SK-MEL-5 (cell line): Measurements from ENCODE around the gene YES1. TPM values are rescaled to one million over a fixed set of nuclear protein-coding genes. Genes with fewer than 3 reads are reported as not detected.
A peak's percentile ranks its signal among the peaks of the same experiment; 100 is the strongest.
"Not testable (repeated sequence)": the region's sequence is repeated elsewhere in the genome, so short reads cannot be mapped to it uniquely, and the experiment has no call there.

Experiments
- DNase-seq: peaks from one replicate; pipeline ENCODE4 v3.0.0-alpha.2; 2016; ENCODE audit warnings: low read depth, low spot score
- in situ Hi-C: cut with HindIII; loops from 2 replicates; pipeline ENCODE4 v1.10.0; 2016; ENCODE audit warnings: low sequenced_read_pairs, high pct_unique_total_duplicates, low pct_unique_long_range_greater_than_20kb
- total RNA-seq: library from RNA; depleted of rRNA; stranded (reverse); fragments of >200 nt; shearing (Covaris generic); gene quantifications from 2 replicates; pipeline ENCODE4 v1.2.3, GENCODE V29; 2014

Gene YES1
- total RNA-seq, 1 experiment from 2014 or later = 54.1 TPM

DNA sequence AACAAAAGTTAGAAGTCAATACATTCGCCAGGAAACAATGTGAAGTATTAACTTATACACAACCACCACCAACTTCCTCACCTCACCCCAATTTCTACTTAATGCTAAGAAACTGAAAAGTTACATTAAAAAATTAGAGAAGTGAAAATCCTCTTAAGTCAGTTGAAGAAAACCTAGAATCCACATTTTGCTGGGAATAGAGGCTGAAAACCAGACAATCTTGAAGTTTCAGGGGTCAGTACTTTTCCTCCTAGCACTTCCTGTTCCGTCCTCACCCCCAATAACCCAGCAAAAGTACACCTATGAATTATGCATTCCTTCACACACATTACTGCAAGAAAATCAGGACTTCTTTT lies 6.3 kb downstream of the YES1 start:
- in situ Hi-C loops = no loop called here

DNA sequence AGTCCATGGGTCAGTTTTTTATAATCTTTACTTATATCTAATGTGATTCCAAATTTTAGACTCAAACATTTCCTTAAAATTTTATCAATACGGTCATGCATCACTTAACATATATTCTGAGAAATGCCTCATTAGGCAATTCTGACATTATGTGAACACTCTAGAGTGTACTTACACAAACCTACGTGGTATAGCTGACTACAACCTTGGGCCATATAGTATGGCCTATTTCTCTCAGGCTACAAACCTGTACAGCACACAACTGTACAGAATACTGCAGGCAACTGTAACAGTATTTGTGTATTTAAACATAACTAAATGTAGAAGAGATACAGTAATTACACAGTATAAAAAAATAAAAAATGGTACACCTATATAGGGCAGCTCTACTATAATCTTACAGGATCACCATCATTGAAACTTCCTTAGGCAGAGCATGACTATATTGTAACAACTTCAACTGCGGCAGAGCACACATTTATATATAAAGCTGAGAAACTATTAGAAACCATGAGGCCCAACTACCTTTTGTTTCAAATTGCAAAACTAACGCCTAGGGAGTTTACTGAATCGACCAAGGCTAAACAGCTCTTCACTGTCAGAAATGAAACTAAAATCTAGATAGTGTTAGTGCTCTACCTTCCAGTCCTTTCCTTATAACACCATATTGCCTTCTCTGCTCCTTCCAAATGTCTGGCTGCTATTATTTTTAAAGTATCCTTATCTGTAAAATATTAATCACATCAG lies 6.9 kb downstream of the YES1 start:
- no peak for DNase-seq
- in situ Hi-C loops = no loop called here

More for the DNA sequence above, 6.3 kb downstream of the YES1 start:
- no peak for DNase-seq

DNA sequence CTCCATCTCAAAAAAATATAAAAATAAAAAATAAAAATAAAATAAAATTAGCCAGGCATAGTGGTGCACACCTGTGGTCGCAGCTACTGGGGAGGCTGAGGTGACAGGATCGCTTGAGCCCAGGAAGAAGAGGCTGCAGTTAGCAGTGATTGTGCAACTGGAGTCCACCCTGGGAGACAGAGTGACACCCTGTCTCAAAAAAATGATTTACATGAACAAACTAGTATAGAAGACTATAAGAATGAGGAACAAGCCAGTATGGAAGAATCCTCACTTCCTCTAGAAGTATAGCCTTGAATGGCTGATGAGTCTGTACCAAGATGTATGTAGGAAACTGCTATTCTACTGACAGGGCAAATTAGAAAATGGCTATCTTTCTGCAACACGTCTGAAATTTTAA lies 10.9 kb downstream of the YES1 start:
- in situ Hi-C loops = no loop called here
- DNase-seq = no peak

DNA sequence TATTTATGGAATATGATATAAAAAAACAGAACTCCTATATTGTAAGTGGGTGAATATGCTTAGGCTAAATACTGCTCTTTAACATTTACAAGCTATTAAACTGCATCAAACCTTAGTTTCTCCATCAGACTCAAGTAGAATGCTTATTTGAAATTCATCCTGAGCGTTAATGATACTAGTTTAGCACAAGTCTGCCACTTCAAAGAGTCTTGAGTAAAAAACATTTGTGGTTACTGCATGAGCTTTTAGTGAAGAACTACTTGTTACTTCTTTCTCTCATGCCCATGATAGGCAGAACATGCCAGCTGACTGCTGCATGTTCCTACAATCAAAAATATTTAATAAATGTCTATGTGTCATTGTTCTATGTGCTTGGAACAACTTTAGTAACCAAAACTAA lies 12.1 kb downstream of the YES1 start:
- DNase-seq = no peak
- in situ Hi-C loops = no loop called here

DNA sequence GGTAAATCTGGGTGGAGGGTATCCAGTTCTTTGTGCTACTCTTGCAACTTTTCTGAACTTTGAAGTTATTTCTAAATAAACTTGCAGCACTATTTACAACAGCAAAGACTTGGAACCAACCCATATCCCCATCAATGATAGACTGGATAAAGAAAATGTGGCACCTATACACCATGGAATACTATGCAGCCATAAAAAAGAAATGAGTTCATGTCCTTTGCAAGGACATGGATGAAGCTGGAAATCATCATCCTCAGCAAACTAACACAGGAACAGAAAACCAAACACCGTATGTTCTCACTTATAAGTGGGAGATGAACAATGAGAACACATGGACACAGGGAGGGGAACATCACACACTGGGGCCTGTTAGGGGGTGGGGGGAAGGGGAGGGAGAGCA lies 16.7 kb downstream of the YES1 start:
- in situ Hi-C loops, DNase-seq: not testable (repeated sequence)

DNA sequence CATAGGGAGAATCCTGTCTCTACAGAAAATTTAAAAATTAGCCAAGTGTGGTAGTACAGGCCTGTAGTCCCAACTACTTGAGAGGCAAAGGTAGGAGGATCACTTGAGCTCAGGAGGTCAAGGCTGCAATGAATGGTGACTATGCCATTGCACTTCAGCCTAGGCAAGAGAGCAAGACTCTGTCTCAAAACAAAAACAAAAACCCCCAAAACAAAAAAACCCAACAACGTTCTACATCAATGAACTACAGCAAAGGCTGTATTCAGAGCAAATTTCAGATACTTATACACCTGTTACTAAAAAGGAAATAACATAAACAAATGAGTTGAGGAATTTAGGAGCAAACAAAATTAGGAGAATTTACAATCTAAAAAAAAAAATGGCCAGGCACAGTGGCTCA lies 22.6 kb downstream of the YES1 start:
- in situ Hi-C loops = no loop called here
- no peak for DNase-seq

DNA sequence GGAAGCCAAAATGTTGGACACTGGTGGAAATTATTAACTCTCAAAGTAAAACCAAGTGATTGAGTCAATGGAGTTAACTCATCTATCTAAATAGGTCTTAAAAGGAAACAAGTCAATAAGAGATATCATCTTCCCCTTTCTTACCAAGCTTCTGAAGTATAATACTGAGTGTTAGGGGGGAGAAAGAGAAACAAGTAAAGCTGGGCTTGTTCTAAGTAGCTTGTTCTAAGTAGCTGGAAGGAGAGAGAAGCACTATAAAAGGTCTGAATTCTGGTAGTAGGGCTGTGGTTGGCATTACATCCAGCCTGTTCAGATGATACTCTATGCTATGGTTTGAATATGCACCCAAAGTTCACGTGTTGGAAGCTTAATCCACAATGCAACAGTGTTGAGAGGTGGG lies 26.8 kb downstream of the YES1 start:
- in situ Hi-C loops = no loop called here
- DNase-seq = no peak

DNA sequence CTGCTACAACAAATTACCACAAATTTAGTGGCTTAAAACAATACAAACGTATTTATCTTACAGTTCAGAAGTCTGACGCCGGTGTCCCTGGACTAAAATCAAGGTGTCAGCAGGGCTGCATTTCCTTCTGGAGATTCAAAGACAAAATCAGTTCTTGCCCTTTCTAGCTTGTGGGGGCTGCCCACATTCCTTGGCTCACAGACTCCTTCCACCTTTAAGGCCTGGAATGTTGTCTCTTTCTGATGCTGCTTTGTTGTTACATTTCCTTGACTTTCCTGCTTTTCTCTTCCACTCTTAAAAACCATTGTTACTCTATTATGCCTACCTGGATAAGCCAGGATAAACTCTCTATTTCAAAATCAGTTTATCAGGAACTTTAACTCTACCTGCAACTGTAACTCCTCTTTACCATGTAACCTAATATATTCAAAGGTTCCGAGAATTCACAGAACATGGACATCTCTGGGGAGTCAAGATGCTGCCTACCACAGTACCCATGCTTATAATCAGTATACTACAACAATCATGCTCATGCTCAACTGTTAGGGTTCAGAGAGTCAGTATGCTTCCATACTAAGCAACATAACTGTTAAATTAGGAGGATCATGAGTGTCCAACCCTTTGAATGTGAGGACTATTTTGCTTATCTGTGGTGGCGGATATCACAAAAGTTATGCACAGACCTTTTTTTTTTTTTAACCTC lies 27.4 kb downstream of the YES1 start:
- in situ Hi-C loops = no loop called here
- no peak for DNase-seq

DNA sequence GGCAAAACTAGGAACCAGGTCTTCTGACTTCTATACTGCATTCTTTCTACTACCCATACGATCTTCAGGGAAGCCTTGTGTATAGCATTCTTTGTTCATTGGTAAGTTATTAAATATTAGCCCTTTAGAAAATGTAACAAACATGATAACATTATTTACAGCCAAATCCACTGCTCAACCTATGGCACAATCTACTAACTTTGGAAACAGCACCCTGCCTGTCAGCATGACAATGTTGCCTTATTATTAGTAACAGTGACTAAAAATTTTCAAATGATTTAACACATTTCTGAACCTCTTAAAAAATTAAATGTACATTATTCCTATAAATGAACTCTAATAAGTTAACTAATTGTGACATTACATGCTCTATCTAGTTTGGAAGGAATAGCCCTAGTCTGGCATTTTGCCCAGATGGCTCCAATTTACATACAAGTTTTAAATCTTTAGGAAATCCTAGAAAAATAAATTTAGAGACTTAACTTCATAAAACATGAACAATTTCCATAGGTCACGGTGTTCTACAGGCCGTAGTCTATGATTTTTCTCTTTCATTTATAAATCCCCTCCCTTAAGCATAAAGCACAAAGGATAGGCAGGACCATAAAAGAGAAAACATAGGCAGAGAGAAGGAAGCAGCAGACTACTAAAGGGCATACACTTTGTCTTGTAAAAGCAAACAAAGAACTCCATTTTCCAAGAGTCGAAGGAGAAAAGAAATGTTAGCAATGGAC lies 33.7 kb downstream of the YES1 start:
- in situ Hi-C loops = no loop called here
- DNase-seq = peak; percentile 60

DNA sequence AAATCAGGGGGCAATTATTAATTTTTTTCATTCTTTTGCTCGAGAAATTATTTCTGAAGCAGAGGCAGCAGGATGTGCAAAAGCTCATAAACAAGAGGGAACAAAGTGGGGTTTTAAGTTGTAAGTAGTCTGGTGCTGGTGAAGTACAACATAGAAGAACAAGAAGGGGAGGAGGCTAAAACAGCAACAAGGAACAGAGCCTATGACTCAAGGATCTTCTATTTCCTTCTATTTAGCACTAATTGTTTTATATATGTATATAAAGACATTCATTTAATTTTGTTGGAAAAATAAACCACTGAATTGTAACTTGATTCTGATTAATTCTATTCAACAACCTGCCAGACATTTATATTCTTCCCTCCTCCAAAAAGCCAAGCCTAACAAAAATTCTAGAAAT lies 35.0 kb downstream of the YES1 start:
- in situ Hi-C loops = no loop called here
- no peak for DNase-seq

DNA sequence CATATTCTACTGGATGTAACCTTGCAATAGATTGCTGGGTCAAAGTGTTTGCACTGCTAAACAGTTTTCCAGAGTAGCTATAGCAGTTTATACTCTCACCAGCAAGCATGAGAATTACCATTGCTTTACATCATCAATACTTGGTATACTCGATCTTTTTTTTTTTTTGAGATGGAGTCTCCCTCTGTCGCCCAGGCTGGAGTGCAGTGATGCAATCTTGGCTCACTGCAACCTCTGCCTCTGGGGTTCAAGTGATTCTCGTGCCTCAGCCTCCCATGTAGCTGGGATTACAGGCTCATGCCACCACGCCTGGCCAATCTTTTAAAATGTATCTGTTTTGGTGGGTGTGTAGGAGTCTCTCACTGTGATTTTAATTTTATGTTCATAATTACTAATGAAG lies 36.0 kb downstream of the YES1 start:
- DNase-seq, in situ Hi-C loops: not testable (repeated sequence)

DNA sequence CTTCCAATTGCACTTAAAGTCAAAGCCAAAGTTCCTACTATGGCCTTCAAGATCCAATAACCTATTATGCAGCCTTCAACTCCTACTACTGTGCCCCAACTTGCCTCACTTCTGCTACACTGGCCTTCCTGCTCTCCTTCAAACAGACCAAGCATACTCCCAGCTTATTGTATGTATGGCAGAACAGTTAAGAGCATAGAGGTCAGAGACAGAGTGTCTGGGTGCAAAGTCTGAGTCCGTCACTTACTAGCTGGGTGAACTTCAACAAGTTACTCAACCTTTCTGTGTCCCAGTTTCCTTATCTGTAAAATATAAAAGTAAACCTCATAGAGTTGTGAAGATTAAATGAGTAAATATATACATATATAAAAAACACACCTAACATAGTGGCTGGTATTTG lies 37.2 kb downstream of the YES1 start:
- no peak for DNase-seq
- in situ Hi-C loops = no loop called here

DNA sequence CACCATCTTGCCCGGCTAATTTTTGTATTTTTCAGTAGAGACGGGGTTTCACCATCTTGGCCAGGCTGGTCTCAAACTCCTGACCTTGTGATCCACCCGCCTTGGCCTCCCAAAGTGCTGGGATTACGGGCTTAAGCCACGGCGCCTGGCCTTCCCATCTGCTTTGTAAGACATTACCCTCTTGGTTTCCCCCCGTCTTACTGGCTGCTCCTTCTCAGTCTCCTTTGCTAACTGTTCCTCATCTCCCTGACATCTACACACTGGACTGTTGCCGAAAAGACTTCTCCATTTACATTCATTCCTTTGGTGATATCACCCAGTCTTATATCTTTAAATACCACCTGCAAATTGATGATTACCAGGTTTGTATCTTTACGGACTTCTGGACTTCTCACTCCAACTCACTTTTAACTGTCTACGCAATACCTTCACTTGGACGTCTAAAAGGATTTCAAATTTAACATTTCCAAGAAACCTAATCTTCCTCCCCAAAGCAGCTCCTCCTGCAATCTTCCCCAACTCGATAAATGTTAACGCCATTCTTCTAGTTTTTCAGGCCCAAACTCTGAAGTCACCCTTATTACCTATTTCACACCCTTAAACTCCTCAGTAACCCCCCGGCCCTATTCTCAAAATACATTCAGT lies 37.9 kb downstream of the YES1 start:
- DNase-seq = no peak
- in situ Hi-C loops = no loop called here

DNA sequence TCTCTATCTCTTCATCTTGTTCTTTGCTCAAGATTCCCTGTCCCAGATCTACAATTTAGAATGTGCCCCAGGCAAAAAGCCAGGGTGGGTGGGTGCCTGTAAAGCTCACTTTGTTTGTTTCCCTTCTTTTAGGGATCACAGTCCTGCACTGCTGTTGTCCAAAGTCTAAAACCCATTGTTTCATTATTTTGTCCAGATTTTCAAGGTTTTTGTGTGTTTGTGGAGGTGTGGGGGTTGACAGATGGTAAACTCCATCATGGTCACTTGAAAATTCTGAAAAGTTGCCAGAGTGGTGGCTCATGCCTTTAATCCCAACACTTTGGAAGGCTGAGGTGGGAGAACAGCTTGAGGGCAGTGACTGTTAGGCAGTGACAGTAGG lies 41.5 kb downstream of the YES1 start:
- in situ Hi-C loops = no loop called here
- DNase-seq = no peak

DNA sequence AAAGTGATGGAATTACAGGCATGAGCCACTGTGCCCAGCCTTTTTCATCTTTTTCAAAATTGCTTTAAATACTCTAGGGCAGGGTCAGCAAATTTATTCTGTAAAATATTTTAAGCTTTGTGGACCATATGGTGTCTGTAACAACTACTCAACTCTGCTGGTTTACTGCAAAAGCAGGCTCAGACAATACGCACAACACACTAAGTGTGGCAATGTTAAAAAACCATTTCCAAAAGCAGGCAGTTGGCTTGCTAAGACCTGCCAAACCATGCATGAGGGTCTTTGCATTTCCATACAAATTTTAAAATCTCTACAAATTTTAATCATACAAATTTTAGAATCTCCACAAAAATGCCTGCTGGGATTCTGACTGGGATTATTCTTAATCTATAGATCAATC lies 44.1 kb downstream of the YES1 start:
- in situ Hi-C loops = no loop called here
- no peak for DNase-seq

DNA sequence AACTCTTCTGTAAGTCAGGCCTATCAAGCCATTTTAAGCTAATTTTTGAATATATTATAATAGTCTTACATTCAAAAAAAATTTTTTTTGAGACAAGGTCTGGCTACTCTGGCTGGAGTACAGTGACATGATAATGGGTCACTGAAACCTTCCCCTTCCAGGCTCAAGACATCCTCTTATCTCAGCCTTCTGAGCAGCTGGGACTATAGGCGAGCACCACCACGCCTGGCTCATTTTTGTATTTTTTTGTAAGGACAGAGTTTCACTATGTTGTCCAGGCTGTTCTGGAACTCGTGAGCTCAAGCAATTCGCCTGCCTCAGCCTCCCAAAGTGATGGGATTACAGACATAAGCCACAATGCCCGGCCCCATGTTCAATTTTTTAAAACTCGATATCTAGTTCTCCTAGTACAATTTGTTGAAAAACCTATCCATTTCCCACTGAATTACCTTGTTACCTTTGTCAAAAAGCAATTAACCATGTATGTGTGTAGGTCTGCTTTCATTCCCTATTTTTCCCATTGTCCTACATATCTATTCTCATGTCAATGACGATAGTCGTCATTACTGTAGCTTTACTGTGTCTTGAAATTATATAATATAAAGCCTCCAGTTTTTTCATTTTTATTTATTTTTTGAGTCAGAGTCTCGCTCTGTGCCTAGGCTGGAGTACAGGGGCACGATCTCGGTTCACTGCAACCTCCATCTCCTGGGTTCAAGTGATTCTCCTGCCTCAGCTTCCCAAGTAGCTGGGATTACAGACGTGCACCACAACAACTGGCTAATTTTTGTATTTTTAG lies 44.8 kb downstream of the YES1 start:
- DNase-seq = no peak
- in situ Hi-C loops = no loop called here

DNA sequence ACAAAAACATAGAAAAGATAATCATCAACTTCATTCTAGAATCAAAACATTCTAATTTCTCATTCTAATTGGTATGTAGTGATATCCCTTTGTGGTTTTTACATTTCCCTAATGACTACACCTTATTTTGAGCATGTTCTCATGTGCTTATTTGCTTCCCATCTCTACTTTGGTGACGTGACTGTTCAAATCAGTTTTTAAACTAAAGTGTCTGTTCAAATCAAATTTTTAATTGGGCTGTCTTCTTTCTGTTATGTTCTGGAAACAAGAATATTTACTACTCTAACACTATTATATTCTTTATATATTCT lies 45.5 kb downstream of the YES1 start:
- no peak for DNase-seq
- in situ Hi-C loops = no loop called here
